MV-4-11 (cell line): ENCODE results near the gene WASF3.
A peak's percentile ranks its signal among the peaks of the same experiment; 100 is the strongest.

Source experiments
- DNase-seq: peaks from one replicate; lab custom pipeline; 2025; lab: John Stamatoyannopoulos, UW

Gene WASF3, protein sequence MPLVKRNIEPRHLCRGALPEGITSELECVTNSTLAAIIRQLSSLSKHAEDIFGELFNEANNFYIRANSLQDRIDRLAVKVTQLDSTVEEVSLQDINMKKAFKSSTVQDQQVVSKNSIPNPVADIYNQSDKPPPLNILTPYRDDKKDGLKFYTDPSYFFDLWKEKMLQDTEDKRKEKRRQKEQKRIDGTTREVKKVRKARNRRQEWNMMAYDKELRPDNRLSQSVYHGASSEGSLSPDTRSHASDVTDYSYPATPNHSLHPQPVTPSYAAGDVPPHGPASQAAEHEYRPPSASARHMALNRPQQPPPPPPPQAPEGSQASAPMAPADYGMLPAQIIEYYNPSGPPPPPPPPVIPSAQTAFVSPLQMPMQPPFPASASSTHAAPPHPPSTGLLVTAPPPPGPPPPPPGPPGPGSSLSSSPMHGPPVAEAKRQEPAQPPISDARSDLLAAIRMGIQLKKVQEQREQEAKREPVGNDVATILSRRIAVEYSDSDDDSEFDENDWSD

DNA sequence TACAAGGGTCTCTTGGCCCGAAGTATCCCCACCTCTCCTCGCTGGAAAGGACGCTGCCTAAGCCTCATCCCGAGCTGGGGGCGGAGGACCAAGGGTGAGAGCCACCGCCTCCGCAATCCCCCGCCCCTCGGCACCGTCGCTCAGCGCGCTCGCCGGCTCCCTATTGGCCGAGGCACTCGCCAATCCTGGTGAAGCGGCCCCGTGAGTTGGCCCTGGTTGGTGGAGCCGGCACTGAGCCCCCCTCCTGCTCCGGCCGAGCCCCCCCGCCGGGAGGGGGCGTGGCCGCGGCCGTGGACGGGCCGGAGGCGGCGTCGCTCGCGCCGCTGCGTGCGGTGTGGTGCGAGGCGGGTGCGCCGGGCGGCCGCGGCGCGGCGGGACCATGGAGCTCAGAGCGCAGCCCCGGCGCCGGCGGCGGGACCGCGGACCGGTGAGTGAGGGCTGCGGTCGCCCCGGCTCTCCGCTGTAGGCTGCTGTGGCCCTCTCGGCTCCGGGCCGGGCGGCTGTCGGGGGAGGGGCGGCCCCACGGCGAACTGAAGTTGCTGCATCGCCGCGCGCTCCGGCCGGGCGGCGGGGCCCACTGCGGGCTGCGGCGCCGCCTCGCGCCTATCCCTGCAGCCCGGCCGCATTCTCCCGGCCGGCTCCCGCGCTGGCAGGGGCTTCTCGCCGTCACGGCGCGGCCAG, at the start of gene WASF3:
TSS of gene WASF3 (plus strand) at position 291 of the 681 bp plus-strand sequence. CDS start 84,588 bp downstream, outside the sequence.
- peak; percentile 75 for DNase-seq

DNA sequence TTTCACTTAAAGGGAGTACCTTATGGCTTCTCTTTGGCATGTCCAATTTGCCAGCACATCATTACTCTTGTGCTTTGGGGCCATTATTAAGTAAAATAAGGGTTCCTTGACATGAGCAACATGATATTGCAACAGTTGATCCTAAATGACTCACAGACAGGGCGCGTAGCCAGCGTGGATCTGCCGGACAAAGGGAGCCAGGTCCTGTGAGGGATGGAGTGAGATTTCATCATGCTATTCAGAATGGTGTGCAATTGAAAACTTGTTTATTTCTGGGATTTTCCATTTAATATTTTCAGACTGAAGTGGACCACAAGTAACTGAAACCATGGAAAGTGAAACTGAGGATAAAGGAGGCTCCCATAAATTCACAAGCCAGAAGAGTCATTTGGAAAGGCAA, 48.6 kb upstream of the WASF3 start:
- DNase-seq, result no peak

DNA sequence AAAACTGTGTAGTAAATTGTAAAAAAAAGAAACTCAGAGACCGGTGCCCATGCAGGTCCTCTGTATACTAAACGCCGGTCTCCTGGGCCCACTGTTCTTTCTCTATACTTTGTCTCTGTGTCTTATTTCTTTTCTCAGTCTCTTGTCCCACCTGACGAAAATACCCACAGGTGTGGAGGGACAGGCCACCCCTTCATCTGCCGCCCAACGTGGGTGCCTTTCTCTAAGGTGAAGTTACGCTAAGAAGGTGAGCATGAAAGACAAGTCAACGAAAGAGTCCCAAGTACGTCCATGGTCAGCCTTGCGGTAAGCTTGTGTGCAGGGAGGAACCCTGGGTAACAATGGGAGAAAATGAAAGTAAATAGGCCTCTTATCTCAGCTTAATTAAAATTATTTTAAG, 48.0 kb upstream of the WASF3 start:
- no peak for DNase-seq

DNA sequence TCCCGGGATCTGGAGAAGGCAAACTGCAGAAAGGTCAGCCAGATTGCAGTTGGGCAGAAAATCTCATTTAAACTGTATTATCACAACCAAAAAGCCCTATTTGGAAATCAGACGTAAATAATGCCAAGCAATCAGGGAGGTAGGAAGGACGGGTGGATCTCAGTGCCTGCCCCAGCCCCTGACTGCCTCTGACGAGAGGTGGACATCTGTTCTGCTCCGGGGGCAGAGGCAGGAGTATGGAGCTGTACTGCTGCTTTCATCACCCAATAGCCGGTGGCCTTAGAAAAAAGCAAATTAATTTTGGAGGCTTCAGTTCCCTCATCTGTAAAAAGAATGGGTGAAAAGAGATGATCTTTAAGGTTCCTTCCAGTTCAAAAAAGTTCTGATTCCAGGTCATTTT, 43.6 kb upstream of the WASF3 start:
- DNase-seq, result no peak

DNA sequence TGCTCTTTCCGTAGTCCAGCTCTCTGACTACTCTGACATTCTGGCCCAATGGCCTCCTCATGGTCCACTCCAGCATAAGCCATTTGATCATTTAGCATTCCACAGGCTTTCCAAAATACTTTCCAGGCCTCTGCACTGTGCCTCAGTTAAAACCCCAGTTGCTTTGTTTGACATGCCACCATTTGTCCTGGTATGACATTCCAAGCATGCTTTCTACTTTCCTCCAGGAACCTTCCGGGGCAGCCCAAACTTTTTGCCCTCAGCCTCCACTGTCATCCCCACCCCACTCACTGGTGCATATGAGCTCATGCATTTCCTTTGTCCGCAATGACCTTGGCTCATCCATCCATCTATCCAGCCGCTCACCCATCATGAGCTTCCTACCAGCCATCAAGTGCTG, 41.8 kb upstream of the WASF3 start:
- no peak for DNase-seq

DNA sequence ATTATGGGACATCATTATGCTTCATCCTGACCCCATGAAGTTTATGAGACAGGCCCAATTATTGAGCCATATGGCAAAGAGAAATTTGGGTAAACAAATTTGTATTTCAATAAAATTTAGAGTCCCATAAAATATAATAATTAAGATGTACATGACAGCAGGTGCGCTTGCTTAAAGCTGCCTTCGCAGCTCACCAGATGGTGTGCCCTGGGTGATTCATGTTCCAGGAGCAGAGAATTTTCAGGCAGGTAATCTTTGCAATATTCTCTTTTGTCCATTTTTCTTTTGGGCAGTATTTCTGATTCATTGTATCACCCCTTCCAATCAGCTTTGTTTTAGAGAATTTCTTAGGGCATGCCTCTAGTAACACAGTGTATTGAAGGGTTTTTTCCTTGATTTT, 39.5 kb upstream of the WASF3 start:
- no peak for DNase-seq

DNA sequence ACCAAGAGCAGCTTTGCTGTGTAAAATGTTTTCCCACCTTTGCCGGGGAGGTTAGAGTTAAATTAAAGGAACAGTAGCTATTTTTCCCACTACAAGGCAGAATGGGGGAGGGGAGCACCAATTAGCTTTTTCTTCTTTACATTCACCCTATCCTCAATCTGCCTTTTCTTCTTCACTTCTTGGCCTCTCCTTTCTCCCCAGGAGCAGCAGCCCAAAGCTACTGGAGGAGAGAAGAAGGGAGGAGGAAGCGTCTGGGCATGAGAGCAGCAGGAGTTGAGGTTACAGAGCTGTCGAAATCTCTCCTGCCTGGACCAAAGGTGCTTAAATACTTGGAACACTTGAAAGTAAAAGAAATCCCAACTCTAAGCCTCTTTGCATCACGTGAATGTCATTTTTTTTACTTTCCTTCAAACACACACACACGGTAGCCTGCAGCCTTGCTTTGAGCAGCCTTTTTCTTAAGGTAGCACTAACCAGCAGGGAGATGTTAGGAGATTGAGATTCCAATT, 39.0 kb upstream of the WASF3 start:
- no peak for DNase-seq

DNA sequence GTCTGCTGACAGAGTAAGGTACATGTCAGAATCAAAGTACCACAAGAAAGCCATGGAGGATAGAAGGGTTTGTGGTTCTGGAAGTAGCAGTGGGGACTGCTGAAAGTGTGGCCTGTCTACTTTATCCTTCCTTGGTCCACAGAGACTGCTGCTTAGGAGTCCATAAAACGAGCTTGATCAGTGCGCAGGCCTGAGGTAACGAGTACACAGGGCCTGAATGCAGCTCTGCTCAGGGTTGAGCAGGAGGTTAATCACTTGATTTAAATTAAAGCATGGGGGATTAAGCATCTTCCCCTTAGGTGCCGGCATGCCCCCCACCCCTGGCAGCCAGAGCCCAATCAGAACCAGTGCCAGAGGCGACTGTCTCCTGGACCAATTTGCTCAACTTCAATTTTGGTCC, 34.9 kb upstream of the WASF3 start:
- DNase-seq, result no peak

DNA sequence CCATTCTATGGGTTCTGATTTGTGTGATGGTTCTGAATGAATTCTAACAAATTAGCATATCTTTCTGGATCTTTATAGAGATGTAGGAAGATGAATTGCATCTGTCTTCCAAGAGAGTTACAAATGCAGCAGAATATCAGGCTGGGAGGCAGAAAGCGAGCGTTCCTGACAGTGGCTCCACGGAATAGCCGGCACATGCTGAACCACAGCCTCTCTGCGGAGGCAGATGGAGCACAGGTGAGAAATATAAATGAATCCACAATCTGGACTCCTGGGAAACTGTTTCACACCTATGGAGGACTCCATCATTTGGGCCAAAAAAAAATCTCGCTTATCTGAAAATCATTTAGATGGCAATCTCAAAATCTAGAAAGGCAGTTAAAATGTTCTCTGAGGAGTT, 34.5 kb upstream of the WASF3 start:
- DNase-seq, result no peak

DNA sequence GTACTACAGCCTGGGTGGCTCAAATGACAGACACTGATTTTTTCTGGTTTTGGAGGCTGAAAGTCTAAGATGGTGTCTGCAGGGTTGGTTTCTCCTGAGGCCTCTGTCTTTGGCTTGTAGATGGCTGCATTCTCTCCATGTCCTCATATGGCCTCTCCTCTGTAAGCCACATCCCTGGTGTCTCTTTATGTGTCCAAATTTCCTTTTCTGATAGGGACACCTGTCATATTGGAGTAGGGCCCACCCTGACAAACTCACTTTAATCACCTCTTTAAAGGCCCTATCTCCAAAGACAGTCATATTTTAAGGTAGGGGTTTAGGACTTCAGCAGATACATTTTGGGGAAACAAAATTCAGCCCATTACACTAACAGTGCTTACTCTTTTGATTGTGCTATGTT, 32.0 kb upstream of the WASF3 start:
- DNase-seq, result no peak

DNA sequence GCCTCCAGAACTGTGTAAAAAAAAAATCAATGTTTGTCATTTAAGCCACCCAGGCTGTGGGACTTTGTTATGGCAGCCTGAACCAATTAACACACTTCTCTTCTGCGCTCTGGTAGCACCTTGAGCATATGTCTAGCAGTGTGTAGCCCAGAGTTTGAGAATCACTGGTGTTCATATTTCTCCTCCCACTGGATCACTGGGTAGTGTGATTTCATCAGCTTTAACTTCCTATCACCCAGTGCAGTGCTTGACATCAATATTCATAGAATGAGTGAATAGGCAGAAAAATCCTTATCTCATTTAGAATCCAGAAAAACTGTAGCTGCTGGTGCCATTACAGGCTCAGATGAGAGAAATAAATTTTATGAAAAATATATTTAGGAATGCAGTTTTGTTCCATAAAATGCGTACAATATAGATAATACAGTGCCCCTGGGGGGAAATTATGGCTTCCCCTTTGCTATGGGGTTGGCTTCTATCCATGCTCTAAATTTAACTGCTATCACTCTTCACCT, 30.7 kb upstream of the WASF3 start:
- no peak for DNase-seq

DNA sequence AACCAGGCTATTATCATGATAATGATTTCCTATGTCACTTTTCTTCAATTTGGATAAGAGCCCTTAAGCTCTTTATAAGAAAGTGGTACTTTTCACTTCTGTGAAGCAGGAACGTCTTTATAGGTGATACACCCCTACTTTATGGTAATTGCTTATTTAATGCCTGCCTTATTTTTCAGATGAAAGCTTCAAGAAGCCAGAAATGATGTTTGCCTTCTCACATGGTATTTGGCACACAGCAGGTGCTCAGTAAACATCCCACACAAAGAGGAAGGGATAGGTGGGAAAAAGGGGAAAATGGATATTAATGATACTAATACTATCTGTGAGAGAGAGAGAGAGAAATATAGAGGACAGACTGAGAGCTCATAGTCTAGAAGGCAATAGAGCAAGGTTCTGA, 29.0 kb upstream of the WASF3 start:
- no peak for DNase-seq

DNA sequence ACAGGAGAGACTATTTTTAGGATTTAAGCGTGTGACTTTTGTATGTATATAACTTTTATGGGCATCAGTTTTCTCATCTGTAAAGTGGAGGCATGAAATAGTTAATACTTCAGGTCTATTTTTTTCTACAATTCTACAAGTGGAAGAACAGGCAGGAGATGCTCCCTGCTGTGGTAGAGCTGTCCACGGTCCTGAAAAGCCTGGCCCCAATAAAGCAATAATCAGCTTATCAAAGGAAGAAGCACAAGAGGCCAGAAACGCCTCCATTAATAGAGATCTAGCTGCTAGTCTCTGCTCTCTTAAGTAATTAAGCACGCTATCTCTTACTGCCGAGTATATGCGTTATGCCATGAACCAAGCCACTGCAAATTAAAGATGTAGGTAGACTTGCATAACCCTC, 28.0 kb upstream of the WASF3 start:
- DNase-seq, result peak; percentile 23

DNA sequence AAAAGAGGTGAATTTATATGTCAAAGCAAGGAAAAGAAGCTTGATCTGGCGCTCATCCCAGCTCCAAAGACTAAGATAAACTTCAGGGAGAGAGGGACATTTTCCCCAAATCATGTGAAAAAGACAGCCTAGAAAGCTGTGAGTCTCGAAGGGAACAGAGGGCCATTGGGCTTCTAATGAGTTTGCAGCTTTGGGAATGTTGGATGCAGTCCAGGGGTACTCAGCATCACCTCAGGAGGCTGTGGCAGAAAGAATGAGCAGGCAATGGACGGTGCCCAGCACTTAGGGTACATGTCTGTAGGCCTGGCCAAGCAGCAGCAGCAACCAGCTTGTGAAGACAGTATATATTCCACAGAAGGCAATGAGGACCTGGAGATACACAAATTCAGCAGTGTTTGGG, 25.7 kb upstream of the WASF3 start:
- DNase-seq, result no peak

DNA sequence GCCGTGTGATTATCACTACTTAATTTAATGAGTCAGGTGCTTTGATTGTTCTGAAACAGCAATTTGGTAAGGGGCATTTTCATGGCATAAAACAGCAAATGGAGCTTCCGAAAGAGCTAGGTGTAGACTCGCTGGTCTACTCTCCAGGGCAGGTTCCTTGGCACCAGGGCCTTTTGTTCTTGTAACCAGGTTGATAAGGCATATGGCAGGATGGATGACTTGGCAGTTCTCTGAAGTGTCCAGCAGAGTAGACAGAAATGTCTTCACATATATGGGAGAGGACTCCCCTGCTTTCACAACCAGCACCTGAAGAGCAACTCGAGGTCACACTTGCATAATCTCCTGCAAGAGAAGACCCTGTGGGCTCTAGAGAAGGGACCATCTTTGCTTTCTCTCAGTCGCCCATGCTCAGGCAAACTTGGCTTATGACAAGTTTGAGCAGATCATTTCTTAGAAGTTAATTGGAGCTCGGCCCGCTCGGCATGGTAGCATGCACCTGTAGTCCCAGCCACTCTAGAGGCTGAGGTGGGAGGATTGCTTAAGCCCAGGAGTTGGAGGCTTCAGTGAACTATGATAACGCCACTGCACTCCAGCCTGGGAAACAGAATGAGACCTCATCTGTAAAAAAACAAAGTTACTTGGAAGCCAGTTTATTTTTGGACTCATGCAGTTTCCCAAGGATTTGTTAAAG, 23.3 kb upstream of the WASF3 start:
- DNase-seq, result no peak

DNA sequence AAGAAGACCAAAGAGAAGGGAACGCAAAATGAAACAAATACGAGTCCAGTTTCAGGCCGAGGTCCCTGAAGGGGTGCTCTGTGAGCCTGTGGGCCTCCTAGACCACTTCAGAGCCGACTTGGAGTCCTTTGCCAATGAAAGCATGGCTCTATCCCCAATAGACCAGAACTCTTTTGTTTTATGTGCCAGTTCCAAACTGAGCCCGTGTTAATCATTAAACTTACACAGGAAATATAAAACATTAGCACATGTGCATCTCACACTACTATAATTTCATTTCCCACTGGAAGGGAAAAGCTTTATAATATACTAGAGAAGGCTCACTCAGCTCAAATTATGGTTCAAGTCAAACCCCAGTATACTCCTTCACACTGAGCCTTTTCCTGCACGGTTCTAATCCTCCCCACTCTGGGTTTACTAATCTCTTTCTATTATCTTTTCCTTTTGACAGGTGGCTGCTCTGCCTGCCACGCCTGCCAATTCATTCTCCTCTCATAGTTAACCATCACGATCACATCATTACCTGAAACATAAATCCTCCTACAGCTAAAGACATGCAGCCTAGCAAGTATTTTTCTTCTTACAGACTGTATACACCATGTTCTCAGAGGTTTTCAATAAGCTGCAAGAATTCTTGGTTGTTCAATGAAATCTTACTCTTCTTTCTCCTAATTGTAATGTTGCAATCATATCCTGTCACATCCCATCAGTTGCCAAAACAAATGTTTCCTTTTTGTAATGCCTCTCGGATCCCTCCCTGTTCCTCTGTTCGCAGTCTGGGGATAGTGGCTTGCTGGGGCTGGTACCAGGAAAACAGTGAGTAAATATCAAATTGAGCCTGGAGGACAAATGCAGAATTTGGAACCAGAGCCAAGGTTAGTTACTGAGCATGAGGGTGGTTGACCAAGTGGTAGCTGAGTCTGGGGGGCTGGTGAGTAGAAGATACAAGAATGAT, 18.8 kb upstream of the WASF3 start:
- DNase-seq, result no peak

DNA sequence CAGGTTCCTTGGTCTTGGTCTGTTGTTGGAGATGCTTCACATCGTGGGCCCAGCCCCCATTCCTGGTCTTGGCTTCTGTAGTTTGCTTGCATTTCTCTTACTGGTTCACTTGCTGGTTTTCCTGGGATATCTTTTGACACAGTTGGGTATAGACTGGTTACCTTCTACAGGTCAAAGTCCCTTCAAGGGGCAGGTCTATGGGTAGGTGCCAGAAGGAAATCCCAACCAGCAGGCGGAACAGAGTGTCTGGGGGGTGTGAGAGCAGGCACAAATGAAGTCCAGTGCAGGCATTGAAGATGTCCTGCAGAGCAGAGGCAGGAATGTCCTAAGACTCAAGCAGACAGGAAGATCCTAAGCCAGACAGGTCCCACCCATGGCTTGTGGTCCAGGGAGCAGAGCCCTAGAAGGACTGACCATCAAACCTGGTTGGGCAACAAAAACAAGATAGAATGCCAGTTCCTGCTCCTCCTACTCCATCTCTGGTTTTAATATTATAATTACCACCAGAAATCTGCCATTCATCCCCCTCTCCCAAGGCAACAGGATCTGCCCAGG, 17.7 kb upstream of the WASF3 start:
- no peak for DNase-seq

DNA sequence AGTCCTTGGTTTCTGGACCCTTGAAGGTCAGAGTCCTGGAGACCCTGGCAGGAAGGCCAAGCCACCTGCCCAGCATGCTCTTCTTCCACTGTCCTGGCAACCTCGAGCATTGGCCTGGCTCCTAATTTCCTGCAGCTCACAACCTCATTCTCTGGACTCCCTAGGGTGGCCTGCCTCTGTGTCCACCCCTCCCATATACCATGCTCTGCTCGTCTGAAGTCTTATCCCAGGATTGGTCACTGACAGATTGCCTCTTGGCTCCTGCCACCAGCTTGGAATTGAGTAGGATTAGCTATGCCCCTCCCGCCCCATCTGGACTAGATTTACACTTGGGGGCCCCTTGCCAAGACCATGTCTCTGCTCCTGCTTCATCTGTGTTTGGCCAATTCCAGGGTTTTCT, 17.1 kb upstream of the WASF3 start:
- no peak for DNase-seq

DNA sequence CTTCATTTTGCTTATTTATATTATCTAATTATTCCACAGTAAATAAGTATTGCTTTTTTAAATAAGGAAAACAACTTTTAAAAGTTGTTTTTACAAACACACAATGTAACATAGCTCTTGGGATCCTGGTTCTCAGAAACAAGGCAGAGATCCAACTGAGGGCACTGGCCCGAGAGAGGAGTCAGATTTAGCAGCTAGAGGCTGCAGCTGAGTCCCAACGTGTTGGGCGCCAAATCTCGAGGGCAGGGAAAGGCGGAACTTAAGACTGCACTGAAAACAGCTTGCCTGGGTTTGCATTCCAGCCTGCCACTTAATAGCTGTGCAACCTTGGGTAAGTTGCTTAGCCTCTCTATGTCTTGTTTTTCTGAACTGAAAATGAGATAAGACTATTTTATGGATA, 16.4 kb upstream of the WASF3 start:
- no peak for DNase-seq

DNA sequence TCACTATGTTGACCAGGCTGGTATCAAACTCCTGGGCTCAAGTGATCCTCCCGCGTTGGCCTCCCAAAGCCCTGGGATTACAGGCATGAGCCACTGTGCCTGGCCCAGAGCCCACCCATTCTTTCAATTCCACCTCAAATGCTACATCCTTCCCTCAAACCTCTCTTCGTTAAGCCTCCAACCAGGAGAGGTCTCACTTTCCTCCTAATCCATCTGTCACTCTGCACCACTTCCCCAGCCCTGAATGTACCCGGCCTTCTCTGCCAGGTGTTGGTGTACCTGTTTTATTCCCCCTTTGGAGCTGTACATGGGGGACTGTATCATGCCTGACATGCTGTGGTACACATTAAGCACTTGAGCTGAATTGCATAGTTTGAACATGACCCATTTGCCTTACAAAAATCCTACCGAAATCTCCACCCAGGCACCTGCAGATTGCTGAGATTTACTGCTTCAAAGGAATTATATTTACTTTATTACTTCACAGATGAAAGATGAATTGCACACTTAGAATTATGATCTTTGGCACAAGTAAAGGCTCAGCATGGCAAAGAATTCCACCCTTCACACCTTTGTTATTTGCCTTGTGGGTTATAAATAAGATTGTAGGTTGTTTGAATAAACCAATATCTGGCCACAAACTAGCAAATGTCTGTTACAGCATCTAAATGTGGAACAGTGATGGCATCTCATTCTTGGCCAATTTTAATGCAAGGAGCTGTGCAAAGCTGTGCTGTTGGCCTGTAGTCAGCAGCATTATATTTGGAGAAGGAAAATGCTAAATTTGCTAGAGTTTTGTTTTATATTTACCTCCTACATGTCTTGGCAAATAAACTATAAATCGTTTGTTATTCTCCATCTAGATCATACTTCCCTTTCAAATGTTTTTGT, 15.6 kb upstream of the WASF3 start:
- no peak for DNase-seq
